Kidney epithelial cell (primary cell): ENCODE data around the gene PCSK5. TPM values are rescaled to one million over a fixed set of nuclear protein-coding genes. Genes with fewer than 3 reads are reported as not detected.
"Not testable (repeated sequence)": the region's sequence is repeated elsewhere in the genome, so short reads cannot be mapped to it uniquely, and the experiment has no call there.

ENCODE experiments used
- DNase-seq: peaks from one replicate; pipeline ENCODE4 v3.0.0-alpha.2; 2010; ENCODE audit warnings: low read depth
- H3K27me3 ChIP-seq: 2 replicates; pipeline ENCODE4 v1.6.0; 2011; ENCODE audit warnings: low read length; ENCODE audit not compliant: control insufficient read depth, insufficient read depth
- H3K36me3 ChIP-seq: 2 replicates; pipeline ENCODE4 v1.5.1; 2011; ENCODE audit warnings: low read length; ENCODE audit not compliant: control insufficient read depth, insufficient read depth
- H3K4me3 ChIP-seq: 2 replicates; pipeline ENCODE4 v1.5.1; 2011; ENCODE audit warnings: low read depth, mild to moderate bottlenecking, control low read depth, low read length
- CTCF ChIP-seq: IDR thresholded peaks from 2 replicates; pipeline ENCODE4 v1.5.1; 2011; ENCODE audit warnings: mild to moderate bottlenecking, moderate library complexity, low read length, control low read depth, inconsistent platforms; ENCODE audit not compliant: insufficient read depth, poor library complexity, severe bottlenecking
- total RNA-seq: library from RNA; depleted of rRNA; stranded (reverse); fragments of >200 nt; gene quantifications from 2 replicates; pipeline ENCODE4 v1.2.3, GENCODE V29; 2015

Gene PCSK5
- total RNA-seq, 1 donor from 2014 or later = 3.8 TPM

GRCh38 chr9:76358628-76359280 is 468.3 kb downstream of the PCSK5 start:
- no peak for DNase-seq
- Histone ChIP-seq H3K27me3 (no peaks in the 10 kb centered on the region), H3K36me3 (no peaks in the 10 kb centered on the region), H3K4me3 (no peak overlapping the region)
- TF ChIP-seq CTCF = no peak

GRCh38 chr9:76359365-76359764 is 468.9 kb downstream of the PCSK5 start:
- TF ChIP-seq CTCF = no peak
- no peaks in the 10 kb centered on the region for H3K36me3 ChIP-seq
- H3K4me3 ChIP-seq = no peak overlapping the region
- H3K27me3 ChIP-seq = no peaks in the 10 kb centered on the region
- DNase-seq = no peak

GRCh38 chr9:76359766-76360165 is 469.3 kb downstream of the PCSK5 start:
- H3K4me3 ChIP-seq = no peak overlapping the region
- no peaks in the 10 kb centered on the region for H3K27me3 ChIP-seq
- no peaks in the 10 kb centered on the region for H3K36me3 ChIP-seq
- no peak for DNase-seq
- no peak for TF ChIP-seq CTCF

GRCh38 chr9:76362332-76363031 is 472.0 kb downstream of the PCSK5 start:
- not testable (repeated sequence) for H3K4me3 ChIP-seq

GRCh38 chr9:76363032-76363395 is 472.5 kb downstream of the PCSK5 start:
- no peaks in the 10 kb centered on the region for H3K36me3 ChIP-seq
- no peaks in the 10 kb centered on the region for H3K27me3 ChIP-seq
- TF ChIP-seq CTCF = no peak
- no peak for DNase-seq
- no peak overlapping the region for H3K4me3 ChIP-seq

More at GRCh38 chr9:76362332-76363031, 472.0 kb downstream of the PCSK5 start:
- not testable (repeated sequence) for H3K36me3 ChIP-seq, DNase-seq, H3K27me3 ChIP-seq

GRCh38 chr9:76365028-76365427 is 474.6 kb downstream of the PCSK5 start:
- peak; percentile 83 for DNase-seq
- TF ChIP-seq CTCF = no peak
- H3K4me3 ChIP-seq = no peak overlapping the region
- no peaks in the 10 kb centered on the region for H3K36me3 ChIP-seq
- H3K27me3 ChIP-seq = no peaks in the 10 kb centered on the region
